GM18870 (cell line): ENCODE measurements around the gene APLF.
"Not testable (repeated sequence)": the region's sequence is repeated elsewhere in the genome, so short reads cannot be mapped to it uniquely, and the experiment has no call there.

Experiments used
- ATAC-seq: cut with Tn5 transposase; IDR thresholded peaks from one replicate; pipeline ENCODE4 v1.9.1; 2021; ENCODE audit warnings: moderate library complexity; ENCODE audit not compliant: unreplicated experiment

The APLF gene

GRCh38 chr2:68475110-68475509 lies 7.7 kb downstream of the APLF start:
- no peak for ATAC-seq

GRCh38 chr2:68475576-68475975 lies 8.2 kb downstream of the APLF start:
- ATAC-seq, result no peak

GRCh38 chr2:68476454-68476853 lies 9.1 kb downstream of the APLF start:
- ATAC-seq, result no peak

GRCh38 chr2:68478688-68479087 lies 11.3 kb downstream of the APLF start:
- no peak for ATAC-seq

GRCh38 chr2:68482296-68482820 lies 15.0 kb downstream of the APLF start:
- no peak for ATAC-seq

- ATAC-seq, result no peak
Observed at GRCh38 chr2:68483011-68483410, 15.6 kb downstream of the APLF start.

- no peak for ATAC-seq
Observed at GRCh38 chr2:68487773-68488355, 20.5 kb downstream of the APLF start.

- not testable (repeated sequence) for ATAC-seq
Observed at GRCh38 chr2:68488605-68489004, 21.2 kb downstream of the APLF start.

GRCh38 chr2:68489282-68489681 lies 21.9 kb downstream of the APLF start:
- no peak for ATAC-seq

GRCh38 chr2:68491582-68491981 lies 24.2 kb downstream of the APLF start:
- no peak for ATAC-seq

- no peak for ATAC-seq
Observed at GRCh38 chr2:68499133-68499532, 31.7 kb downstream of the APLF start.

GRCh38 chr2:68500649-68501048 lies 33.3 kb downstream of the APLF start:
- ATAC-seq, result no peak

- no peak for ATAC-seq
Observed at GRCh38 chr2:68501768-68502167, 34.4 kb downstream of the APLF start.

GRCh38 chr2:68505603-68506159 lies 38.3 kb downstream of the APLF start:
- no peak for ATAC-seq

GRCh38 chr2:68506170-68506569 lies 38.8 kb downstream of the APLF start:
- ATAC-seq, result no peak

- no peak for ATAC-seq
Observed at GRCh38 chr2:68512326-68512725, 44.9 kb downstream of the APLF start.

GRCh38 chr2:68512966-68513365 lies 45.6 kb downstream of the APLF start:
- ATAC-seq, result no peak

GRCh38 chr2:68514316-68514929 lies 47.0 kb downstream of the APLF start:
- ATAC-seq, result no peak

- no peak for ATAC-seq
Observed at GRCh38 chr2:68516051-68516955, 48.9 kb downstream of the APLF start.

GRCh38 chr2:68519236-68519635 lies 51.9 kb downstream of the APLF start:
- no peak for ATAC-seq

- no peak for ATAC-seq
Observed at GRCh38 chr2:68521037-68521436, 53.7 kb downstream of the APLF start.
